NCI-H2171 treated with DMSO at 0.1 percent for 48 hours (cell line): ENCODE results near the gene FAM53C.
"Not testable (repeated sequence)": the region's sequence is repeated elsewhere in the genome, so short reads cannot be mapped to it uniquely, and the experiment has no call there.

ENCODE experiments used
- DNase-seq: peaks from one replicate; lab custom pipeline; 2025; lab: John Stamatoyannopoulos, UW

The FAM53C gene

DNA sequence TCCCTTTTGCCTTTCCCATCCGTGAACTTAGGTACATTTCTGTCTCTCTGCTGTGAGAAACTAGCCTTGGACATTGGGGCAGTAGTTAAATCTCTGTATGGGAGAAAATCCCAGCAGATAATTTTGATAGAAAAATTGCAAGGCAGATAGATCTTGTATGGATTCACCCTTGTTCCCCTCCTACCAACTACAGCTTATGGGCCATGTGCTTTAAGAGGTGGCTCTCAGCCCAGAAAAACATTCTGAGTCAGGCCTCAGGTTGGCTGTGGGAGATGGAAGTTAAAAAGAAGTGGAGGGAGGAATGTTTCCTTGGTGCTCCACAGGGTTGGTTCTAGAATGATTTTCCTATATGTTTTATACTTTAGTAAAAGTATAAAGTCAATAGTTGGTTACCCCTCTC is 13.0 kb downstream of the FAM53C start:
- DNase-seq: no peak

DNA sequence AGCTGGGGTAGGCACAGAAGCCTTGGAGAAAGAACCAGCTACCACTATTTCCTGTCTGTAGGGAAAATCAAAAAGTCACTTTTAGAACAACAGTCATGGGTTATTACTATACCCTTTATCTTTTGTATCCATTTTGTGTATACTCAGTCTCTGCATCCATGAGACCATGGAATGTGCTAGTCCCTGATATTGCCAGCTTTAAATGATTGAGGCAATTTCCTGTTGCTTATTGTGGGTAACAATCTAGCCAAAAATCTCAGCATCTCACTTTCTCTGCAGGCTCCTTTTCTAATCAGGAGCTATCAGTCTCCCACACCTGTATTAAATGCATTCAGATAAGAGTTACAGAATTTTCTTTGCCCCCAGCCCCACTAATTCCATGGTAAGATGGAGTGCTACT is 13.5 kb downstream of the FAM53C start:
- no peak for DNase-seq

DNA sequence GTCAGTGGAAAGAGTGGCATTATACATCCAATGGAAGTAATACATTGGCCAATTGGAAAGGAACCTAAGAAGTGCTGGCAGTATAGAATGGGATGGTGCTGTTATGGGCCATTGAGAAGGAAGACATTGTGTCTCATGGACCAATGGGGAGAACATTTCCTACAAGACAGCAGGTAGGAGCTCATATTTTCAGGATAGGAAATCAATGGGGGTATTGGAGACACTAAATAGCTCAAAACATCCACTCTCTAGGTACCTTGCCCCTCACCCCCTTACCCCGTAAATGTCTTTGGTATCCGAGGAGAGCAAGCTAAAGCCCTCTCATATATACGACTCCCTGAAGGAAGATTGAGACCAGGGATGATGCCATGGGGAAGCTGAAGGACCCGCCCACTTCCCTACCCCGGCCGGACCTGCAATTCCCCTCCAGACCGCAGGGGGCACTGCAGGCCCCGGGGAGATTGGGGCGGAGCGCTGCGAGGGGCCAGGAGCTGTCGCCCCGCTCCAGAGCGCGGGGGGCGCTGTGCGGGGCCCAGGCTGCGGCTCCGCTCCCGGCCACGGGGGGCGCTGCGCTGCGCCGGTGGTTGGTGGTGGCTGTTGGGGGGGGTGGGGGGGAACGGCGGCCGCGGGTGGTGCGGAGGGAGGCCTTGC is 14.1 kb downstream of the FAM53C start, which contains the start of gene KDM3B:
Gene KDM3B, plus strand, starts transcription at position 615 of the 651 bp plus-strand sequence. CDS start 111 bp downstream, outside the sequence.
- peak; percentile 68 for DNase-seq

DNA sequence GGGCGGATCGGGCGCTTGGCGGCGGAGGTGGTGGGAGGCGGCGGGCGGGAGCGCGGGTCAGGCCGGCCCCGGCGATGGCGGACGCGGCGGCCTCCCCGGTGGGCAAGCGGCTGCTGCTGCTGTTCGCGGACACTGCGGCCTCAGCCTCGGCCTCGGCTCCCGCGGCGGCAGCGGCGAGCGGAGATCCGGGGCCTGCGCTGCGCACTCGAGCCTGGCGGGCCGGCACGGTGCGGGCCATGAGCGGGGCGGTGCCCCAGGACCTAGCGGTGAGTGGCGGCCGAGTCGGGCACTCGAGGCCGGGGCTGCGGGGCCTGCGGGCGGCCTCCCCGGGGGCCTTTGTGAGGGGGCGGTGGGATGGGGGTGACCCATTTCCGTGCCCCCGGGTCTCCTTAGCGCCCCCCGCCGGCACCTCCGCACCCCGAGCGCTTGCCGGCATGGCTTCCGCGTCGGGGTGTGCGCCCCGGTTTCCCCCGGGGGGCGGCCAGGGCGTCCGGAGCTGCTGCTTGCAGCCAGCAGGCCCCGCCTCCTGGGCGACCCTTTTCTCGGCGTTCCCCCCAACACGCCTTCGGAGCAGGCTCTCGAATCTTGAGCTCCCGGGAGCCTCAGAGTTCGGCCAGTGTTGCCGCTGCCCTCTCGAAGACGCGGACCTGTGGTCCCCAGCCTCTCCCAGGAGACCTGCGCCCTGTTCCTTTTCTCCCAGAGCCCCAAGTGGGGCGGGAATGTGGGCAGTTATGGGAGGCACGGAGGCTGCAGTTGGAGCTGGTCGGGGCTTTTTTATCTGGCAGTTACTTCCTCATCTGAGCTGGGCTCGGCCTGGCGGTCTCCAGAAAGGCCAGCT is 14.9 kb downstream of the FAM53C start:
- DNase-seq: peak; percentile 16

DNA sequence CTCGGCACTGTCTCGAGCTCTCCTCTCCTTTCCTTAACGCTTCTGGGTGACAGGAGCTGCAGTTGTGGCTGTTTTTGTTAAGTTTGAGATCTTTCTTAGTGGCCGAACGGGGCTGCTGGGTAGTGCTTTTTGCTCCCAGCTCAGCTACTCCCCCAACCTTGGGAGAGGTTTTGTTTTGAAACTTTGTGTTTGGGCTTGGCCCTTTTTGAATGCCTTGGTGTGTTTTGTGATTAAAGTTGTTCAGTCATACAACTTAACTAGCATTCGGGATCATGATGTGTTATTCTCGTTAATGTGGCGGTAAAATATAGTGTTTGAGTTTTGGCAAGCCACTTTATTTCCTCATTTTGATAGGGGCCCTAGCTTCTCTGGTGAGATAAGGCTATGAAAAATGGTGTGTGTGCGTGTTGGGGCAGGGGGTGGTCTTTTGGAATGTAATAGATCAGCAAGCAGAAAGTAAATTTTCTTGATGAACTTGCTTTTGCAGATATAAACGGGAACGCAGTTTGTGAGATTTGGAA is 15.6 kb downstream of the FAM53C start:
- DNase-seq: no peak

DNA sequence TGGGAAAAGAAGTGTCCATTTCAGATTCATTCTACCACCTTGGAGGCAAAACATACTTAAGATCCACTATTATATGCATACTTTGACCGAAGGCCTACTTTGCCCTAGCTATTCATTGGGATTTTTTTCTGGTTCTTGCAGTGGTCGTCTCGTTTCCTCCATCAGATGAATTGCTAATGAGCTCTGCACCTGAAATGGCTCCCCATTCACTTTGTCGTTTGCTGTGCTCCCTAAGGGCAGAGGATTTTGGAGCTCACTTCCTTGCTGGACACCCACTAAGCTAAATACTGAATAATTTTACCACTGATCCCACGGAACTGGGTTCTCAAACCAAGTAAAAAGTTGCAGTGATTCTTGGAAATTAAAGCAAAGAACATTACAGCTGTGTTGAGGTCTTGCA is 16.3 kb downstream of the FAM53C start:
- DNase-seq: no peak

DNA sequence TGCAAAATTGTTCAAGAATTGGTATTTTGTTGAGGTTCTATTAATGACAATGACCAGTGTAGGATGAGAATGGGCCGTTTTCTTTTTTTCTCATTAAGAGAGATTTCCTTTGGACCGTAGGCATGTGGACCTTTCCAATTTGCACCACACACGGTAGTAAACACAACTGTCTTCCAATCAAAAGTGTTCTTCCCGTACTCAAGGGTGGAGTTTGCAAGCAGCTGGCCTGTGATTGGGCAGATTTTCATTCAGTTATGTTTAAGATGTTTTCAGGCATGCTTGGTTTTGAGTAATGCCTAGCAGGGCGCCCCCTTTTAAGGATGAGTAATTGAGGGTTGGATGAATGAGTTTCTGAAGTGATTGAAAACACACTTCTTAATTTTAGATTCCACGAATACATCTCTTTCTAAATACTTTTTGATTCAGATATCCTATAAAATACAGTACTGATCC is 16.9 kb downstream of the FAM53C start:
- no peak for DNase-seq

DNA sequence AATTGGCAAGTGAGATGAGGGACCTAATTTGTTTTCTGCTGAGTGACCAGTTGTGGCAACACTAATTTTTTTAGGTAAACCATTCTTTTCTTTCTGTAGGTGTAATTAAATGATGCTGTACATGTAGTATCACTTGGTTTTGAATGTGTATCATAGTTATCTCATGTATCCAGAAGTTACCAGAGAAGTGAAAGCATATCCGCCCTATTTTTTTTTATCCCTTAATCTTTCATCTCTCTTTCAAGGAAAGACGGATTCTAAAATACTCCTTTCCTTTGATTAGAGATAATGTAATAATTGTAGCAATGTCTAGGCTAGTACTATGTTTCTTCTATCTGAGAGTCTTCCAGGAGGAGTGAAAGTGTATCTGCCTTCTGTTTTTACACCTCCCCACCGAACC is 21.6 kb downstream of the FAM53C start:
- DNase-seq: no peak

DNA sequence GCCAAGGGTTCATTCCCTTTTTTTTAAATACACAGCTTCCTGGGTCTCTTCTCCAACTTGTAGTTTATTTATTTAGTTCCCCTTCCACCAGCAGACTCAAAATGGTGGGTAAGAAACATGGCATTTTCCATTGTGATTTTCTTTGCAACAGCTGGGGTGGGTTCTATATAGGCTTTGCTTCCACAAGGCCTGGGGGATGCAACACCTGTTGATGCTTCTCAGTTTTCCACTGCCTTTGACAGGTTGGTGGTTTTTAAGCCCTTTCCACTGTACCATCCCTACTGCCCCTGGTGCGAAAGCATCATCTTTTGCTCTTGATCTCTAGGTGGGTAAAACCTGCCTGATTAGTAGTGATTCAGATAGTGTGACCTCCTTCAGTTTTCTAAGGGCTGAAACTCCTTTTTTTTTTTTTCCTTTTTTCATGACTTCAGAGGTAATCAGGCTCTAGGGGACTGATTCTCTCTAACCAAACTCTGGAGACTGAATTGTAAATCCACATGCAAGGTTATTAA is 22.9 kb downstream of the FAM53C start:
- peak; percentile 18 for DNase-seq

DNA sequence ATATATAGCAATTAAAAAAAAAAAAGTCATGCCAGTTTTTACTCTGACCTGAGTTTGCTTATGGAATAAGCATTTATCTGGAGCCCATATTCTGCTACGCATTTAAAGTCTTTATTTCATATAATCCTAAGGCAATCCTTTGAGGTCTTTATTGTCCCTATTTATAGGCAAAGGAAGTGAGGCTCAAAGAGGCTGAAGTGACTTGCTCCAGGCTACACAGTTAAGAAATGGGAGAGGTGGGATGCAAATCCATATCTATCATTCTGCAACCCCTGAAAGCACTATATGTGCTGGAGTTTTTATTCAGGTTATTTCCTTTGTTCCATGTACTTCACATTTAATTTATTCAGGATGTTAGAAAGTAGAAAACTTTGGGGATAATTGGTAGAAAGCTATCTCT is 26.5 kb downstream of the FAM53C start:
- DNase-seq: no peak

DNA sequence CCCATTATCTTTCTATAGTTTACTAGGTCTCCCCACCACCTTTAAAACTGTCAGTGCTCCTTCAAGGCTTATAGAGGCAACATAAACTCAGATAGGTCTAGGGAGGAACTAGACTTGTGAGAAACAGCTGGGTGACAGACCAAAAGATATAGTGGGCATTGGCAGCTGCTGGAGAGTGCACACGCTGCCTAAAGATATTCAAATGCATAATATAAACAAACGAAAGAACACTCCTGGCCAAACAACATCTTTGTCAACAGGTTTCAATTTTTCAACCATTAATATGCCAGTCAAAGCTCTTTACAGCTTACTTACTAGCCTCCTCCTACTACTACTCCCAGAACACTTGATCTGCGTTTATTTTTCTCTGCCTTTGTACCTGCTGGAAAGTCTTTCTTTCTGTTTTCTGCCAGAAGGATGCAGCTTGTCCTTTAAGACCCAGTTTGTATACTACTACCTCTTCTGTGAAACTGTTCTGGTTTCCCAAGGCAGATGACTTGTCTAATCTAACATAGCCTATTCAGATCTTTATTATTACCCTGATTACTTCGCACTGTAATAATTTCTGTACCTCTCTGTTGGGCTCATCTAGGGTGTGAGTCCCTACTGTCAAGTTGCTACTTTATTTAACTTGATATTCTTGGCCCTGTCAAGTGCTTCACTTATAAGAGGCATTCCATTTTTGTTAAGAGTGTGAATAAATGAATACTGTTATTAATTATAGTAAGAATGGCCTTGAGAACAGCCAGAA is 28.7 kb downstream of the FAM53C start:
- no peak for DNase-seq

DNA sequence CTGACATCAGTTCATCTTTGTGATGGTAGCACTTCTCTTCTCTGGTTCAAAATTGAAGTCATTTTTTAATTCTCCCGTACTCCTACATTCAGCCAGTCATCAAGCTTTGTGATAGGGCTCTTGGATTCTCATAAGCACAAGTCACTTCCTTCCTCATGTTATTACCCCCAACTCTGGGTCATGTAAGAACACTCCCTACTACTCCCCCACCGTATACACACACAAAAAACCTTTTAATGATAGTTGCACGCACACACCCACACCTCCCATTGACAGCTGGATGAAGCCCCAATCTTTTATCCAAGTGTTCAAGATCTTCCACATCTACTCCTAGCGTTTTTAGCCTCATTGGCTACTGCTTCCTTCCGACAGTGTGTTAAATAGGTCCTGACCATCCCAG is 31.2 kb downstream of the FAM53C start:
- no peak for DNase-seq

DNA sequence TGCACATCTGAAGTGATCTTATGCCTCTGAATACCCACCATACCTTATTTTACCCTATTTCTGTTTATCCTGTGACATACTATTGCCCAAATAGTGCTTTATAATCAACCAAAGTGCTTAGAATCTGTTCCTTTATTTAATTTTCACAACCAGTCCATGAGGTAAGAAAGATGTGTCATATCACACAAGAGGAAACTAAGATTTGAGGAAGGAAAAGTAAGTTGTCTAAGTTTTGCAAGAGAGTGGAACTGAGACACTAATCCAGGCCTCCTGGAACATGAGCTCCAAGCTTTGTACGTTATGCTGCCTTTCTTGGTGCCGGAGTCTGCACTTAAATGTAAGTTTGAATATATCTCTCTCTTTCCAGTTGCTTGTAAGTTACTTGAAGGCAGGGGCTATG is 31.6 kb downstream of the FAM53C start:
- DNase-seq: no peak

DNA sequence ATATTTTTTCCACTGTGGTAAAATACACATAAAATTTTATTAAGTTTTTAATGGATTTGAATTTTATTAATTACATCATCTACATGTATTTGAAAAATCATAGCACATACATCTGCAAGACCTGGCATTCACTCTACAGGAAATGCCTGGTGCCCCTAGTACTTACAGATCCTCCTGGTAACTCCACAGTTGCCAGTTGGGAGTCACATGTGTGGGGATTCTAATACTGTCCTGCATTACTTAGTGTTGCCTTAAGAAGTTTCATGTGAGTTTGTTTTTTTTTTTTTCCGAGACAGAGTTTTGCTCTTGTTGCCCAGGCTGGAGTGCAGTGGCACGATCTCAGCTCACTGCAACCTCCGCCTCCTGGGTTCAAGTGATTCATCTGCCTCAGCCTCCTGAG is 32.5 kb downstream of the FAM53C start:
- no peak for DNase-seq

DNA sequence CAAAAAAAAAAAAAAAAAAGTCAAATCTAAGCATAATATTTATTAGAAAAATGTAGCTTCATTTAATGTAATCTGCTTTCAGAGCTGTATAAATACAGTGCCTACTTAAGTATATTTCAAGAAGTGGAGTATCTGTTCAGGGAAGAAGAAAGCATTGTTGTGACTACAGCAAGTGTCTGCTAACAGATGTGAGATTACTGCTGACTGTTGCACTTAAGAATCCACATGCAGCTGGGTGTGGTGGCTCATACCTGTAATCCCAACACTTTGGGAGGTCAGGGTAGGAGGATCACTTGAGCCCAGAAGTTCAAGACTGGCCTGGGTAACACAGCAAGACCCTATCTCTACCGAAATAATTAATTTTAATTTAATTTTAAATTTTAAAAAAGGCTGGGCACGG is 33.4 kb downstream of the FAM53C start:
- no peak for DNase-seq

DNA sequence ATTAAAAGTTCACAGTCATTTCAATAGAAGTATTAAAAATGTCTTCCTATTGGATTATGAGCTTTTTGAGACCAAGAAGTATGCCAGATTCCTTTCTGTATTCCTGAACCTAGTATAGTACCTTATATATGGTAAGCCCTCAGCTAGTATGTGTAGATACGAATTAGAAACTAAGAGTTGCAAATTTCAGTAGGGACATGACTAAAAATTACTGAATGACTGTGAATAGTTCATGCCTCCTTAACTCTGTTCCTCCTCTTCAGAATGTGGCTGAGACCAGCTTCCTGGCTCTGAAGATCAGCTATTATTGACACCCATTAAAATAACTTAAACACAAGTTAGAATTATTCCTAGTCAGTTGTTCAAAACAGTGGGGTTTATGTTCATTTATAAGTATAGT is 34.2 kb downstream of the FAM53C start:
- no peak for DNase-seq

DNA sequence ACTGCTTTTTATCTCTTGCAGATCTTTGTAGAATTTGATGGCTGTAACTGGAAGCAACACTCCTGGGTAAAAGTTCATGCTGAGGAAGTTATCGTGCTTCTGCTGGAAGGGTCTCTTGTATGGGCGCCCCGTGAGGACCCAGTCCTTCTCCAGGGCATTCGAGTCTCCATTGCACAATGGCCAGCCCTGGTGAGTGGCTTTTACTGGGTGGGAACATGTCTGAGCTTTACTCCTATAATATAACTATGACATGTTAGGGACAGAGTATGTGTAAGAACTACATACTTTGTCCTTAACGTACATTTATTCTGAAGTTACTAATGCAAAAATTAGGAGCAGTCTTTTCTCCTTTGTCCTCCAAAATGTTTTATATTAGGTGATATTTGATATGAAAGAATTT is 34.6 kb downstream of the FAM53C start:
- no peak for DNase-seq

DNA sequence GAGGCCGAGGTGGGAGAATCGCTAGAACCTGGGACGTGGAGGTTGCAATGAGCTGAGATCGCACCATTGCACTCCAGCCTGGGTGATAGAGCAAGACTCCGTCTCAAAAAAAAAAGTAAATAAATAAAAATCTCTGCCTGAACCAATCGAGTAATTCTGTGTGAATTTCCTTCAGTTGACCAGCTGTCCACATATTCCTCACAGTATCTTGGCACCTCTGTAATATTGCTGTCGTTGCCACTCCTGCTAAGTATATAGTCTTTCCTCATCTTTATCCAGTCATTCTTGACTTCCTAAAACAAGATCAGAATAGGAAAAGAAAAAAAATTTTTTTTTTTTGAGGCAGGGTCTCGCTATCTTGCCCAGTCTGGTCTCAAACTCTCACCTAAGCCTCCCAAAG is 44.3 kb downstream of the FAM53C start:
- no peak for DNase-seq

DNA sequence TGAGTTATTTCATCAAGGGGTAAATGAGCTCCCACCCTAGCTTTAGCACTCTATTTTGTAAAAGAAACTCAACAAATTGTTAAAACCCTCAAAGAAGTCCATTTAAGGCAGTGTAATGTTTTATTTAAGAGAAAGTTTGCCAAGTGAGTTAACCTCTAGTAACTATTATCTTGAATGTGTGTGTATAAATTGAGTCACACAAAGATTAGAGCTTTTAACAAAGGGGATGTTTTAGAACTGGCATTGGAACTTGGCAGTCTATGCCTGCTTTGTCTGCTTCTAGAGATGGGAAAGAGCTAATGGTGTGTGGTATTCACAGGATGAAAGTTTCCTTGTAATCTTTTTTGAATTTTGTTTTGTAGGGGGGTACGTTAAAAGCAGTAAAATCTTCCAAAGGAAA is 47.6 kb downstream of the FAM53C start:
- DNase-seq: no peak

DNA sequence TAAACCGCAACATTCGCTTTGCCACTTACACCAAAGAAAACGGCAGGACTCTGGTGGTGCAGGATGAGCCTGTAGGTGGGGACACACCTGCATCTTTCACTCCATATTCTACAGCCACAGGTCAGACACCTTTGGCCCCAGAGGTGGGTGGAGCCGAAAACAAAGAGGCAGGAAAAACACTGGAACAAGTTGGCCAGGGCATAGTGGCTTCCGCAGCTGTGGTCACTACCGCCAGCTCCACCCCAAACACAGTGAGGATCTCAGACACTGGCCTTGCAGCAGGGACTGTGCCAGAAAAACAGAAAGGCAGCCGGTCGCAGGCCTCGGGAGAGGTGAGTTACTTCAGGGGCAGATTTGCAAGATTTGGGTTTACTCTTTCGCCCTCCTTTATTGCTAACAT is 48.2 kb downstream of the FAM53C start:
- no peak for DNase-seq

DNA sequence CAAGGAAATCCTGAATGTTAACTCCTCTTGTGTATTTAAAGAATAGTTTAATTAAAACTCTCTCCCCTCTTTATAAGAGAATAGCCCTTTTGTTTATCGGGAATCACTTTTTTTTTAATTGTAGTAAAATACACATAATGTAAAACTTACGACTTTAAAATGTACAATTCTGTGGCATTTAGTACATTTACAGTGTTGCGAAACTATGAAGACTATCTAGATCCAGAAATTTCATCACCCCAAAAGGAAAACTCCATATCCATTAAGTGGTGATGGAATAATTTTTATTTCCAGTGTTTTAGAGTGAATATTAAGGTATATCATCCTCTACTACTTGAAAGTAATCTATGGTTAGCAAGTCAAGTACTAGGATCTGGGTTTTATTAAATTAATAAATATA is 51.3 kb downstream of the FAM53C start:
- no peak for DNase-seq

DNA sequence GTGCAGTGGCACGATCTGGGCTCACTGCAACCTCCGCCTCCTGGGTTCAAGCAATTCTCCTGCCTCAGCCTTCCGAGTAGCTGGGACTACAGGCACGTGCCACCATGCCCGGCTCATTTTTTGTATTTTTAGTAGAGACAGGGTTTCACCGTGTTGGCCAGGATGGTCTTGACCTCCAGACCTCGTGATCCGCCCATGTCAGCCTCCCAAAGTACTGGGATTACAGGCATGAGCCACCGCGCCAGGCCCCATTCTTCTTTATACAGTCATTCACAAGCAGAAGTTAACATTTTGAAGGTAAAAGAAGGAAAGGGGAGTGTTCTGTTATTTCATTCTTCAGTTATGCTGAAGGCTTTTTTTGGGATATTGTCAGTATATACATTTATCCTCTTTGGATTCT is 51.8 kb downstream of the FAM53C start:
- DNase-seq: not testable (repeated sequence)
